GM10248 (cell line): ENCODE measurements around the gene AATK.

Experiments used
- CTCF ChIA-PET: fragments of 300-600 bp; sonication (Branson Sonifier 250); formaldehyde crosslinking; extraction: SDS; loops from one replicate; lab custom pipeline; 2021; ENCODE audit warnings: antibody characterized with exemption; lab: Yijun Ruan, JAX
- POLR2A ChIA-PET: fragments of 350-650 bp; sonication (Branson Sonifier 250); formaldehyde crosslinking; extraction: SDS; loops from one replicate; lab custom pipeline; 2020; ENCODE audit warnings: antibody characterized with exemption; lab: Yijun Ruan, JAX
- DNase-seq: peaks from one replicate; pipeline ENCODE4 v3.0.0; 2012; ENCODE audit errors: extremely low spot score
- CTCF ChIP-seq: IDR thresholded peaks from 2 replicates; pipeline ENCODE4 v1.5.1; 2012; ENCODE audit warnings: mild to moderate bottlenecking, low read depth; ENCODE audit errors: extremely low read depth, missing control alignments, control extremely low read depth

The AATK gene

GRCh38 chr17:81193051-81193410 lies 27.0 kb upstream of the AATK start:
- ChIA-PET POLR2A (no interaction called here), CTCF (no interaction called here)
- no peak for TF ChIP-seq CTCF
- DNase-seq, result no peak

- DNase-seq, result no peak
- no peak for TF ChIP-seq CTCF
- ChIA-PET POLR2A (no interaction called here), CTCF (no interaction called here)
These were observed 26.5 kb upstream of the AATK start for GRCh38 chr17:81192386-81193050.

GRCh38 chr17:81191646-81192045 lies 25.6 kb upstream of the AATK start:
- ChIA-PET POLR2A (no interaction called here), CTCF (no interaction called here)

GRCh38 chr17:81191116-81191515 lies 25.1 kb upstream of the AATK start:
- TF ChIP-seq CTCF, result no peak
- no peak for DNase-seq
- CTCF ChIA-PET, result no interaction called here
- POLR2A ChIA-PET, result no interaction called here

More at GRCh38 chr17:81191646-81192045, 25.6 kb upstream of the AATK start:
- no peak for TF ChIP-seq CTCF
- DNase-seq, result no peak

- TF ChIP-seq CTCF, result no peak
- CTCF ChIA-PET, result no interaction called here
- no peak for DNase-seq
- POLR2A ChIA-PET, result no interaction called here
These were observed 24.6 kb upstream of the AATK start for GRCh38 chr17:81190591-81190990.

GRCh38 chr17:81189670-81190530 lies 23.9 kb upstream of the AATK start:
- ChIA-PET CTCF (interaction anchor here (1.5 kb wide), 1 partner anchor 8 kb away, joined by 6 read pairs; no protein-coding TSS in a partner anchor), POLR2A (no interaction called here)
- TF ChIP-seq CTCF, result no peak
- no peak for DNase-seq
